ENCODE data around the gene PTPN7.

The PTPN7 gene

GRCh38 chr1:202161151-202162046 is 997 bp upstream of the PTPN7 start:
- Histone ChIP-seq H3K4me2 (ENCODE audit: low read depth, low read length, poor library complexity, severe bottlenecking) (peak overlapping the region; percentile 96), H4K20me1 (ENCODE audit: insufficient read depth, low read length, poor library complexity, severe bottlenecking) (peaks cover 27% of the 10 kb centered on the region), H3K79me2 (ENCODE audit: insufficient read depth, low read length) (peaks cover 81% of the 10 kb centered on the region), H3K4me1 (ENCODE audit: insufficient read depth, low read length, poor library complexity, severe bottlenecking) (peaks cover 77% of the 10 kb centered on the region), H3K4me3 (ENCODE audit: low read length, poor library complexity, severe bottlenecking) (peak overlapping the region; percentile 98), H3K9ac (ENCODE audit: low read depth, low read length, poor library complexity, severe bottlenecking) (peak overlapping the region; percentile 100), H3K9me2 (replicated peaks; ENCODE audit: low read depth, low read length) (no peaks in the 10 kb centered on the region), H3F3A (ENCODE audit: low read depth) (peaks cover 6% of the 10 kb centered on the region), H3K27me3 (ENCODE audit: insufficient read depth, low read length, poor library complexity, severe bottlenecking) (no peaks in the 10 kb centered on the region), H2AFZ (ENCODE audit: low read length) (no peak overlapping the region), H3K36me3 (ENCODE audit: insufficient read depth, low read length) (peaks cover 10% of the 10 kb centered on the region; the same call in 1 of the 2 replicates), H3K9me3 (ENCODE audit: insufficient read depth, low read depth, low read length) (no peaks in the 10 kb centered on the region)
- no peak for TF ChIP-seq EZH2phosphoT487 (IDR thresholded peaks at IDR 0.05; ENCODE audit: borderline replicate concordance)
- TF ChIP-seq, protein P1, sequence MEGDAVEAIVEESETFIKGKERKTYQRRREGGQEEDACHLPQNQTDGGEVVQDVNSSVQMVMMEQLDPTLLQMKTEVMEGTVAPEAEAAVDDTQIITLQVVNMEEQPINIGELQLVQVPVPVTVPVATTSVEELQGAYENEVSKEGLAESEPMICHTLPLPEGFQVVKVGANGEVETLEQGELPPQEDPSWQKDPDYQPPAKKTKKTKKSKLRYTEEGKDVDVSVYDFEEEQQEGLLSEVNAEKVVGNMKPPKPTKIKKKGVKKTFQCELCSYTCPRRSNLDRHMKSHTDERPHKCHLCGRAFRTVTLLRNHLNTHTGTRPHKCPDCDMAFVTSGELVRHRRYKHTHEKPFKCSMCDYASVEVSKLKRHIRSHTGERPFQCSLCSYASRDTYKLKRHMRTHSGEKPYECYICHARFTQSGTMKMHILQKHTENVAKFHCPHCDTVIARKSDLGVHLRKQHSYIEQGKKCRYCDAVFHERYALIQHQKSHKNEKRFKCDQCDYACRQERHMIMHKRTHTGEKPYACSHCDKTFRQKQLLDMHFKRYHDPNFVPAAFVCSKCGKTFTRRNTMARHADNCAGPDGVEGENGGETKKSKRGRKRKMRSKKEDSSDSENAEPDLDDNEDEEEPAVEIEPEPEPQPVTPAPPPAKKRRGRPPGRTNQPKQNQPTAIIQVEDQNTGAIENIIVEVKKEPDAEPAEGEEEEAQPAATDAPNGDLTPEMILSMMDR (conservative IDR thresholded peaks at IDR 0.05; ENCODE audit: low read length) = no peak

- Histone ChIP-seq H3K79me2 (ENCODE audit: insufficient read depth, low read length) (peaks cover 85% of the 10 kb centered on the region), H3F3A (ENCODE audit: low read depth) (peaks cover 10% of the 10 kb centered on the region), H3K4me1 (ENCODE audit: insufficient read depth, low read length, poor library complexity, severe bottlenecking) (peaks cover 76% of the 10 kb centered on the region), H3K9me2 (replicated peaks; ENCODE audit: low read depth, low read length) (no peaks in the 10 kb centered on the region), H4K20me1 (ENCODE audit: insufficient read depth, low read length, poor library complexity, severe bottlenecking) (peaks cover 44% of the 10 kb centered on the region), H2AFZ (ENCODE audit: low read length) (no peak overlapping the region), H3K36me3 (ENCODE audit: insufficient read depth, low read length) (peaks cover 22% of the 10 kb centered on the region), H3K27me3 (ENCODE audit: insufficient read depth, low read length, poor library complexity, severe bottlenecking) (no peaks in the 10 kb centered on the region), H3K4me2 (ENCODE audit: low read depth, low read length, poor library complexity, severe bottlenecking) (peak overlapping the region; percentile 96), H3K9me3 (ENCODE audit: insufficient read depth, low read depth, low read length) (no peaks in the 10 kb centered on the region), H3K9ac (ENCODE audit: low read depth, low read length, poor library complexity, severe bottlenecking) (peak overlapping the region; percentile 100), H3K4me3 (ENCODE audit: low read length, poor library complexity, severe bottlenecking) (peak overlapping the region; percentile 98)
- TF ChIP-seq, protein P1 (conservative IDR thresholded peaks at IDR 0.05; ENCODE audit: low read length) = peak; percentile 1; the same call in 1 of the 2 replicates
- TF ChIP-seq EZH2phosphoT487 (IDR thresholded peaks at IDR 0.05; ENCODE audit: borderline replicate concordance) = no peak
Observed at GRCh38 chr1:202159534-202160371, 649 bp downstream of the PTPN7 start.

GRCh38 chr1:202158810-202159533 is 1.4 kb downstream of the PTPN7 start:
- H3K9me2 ChIP-seq (replicated peaks; ENCODE audit: low read depth, low read length) = no peaks in the 10 kb centered on the region
- no peaks in the 10 kb centered on the region for H3K9me3 ChIP-seq (ENCODE audit: insufficient read depth, low read depth, low read length)
- TF ChIP-seq, protein P1 (conservative IDR thresholded peaks at IDR 0.05; ENCODE audit: low read length) = peak; percentile 84
- no peak for TF ChIP-seq EZH2phosphoT487 (IDR thresholded peaks at IDR 0.05; ENCODE audit: borderline replicate concordance)
- H3K27me3 ChIP-seq (ENCODE audit: insufficient read depth, low read length, poor library complexity, severe bottlenecking) = no peaks in the 10 kb centered on the region
- H3K9ac ChIP-seq (ENCODE audit: low read depth, low read length, poor library complexity, severe bottlenecking) = peak overlapping the region; percentile 100
- peaks cover 75% of the 10 kb centered on the region for H3K4me1 ChIP-seq (ENCODE audit: insufficient read depth, low read length, poor library complexity, severe bottlenecking)
- no peak overlapping the region for H2AFZ ChIP-seq (ENCODE audit: low read length)
- peaks cover 86% of the 10 kb centered on the region for H3K79me2 ChIP-seq (ENCODE audit: insufficient read depth, low read length)
- H4K20me1 ChIP-seq (ENCODE audit: insufficient read depth, low read length, poor library complexity, severe bottlenecking) = peaks cover 52% of the 10 kb centered on the region
- H3K36me3 ChIP-seq (ENCODE audit: insufficient read depth, low read length) = peaks cover 30% of the 10 kb centered on the region
- peak overlapping the region; percentile 96 for H3K4me2 ChIP-seq (ENCODE audit: low read depth, low read length, poor library complexity, severe bottlenecking)
- peaks cover 10% of the 10 kb centered on the region for H3F3A ChIP-seq (ENCODE audit: low read depth)
- H3K4me3 ChIP-seq (ENCODE audit: low read length, poor library complexity, severe bottlenecking) = peak overlapping the region; percentile 98
